Spleen (tissue), 7 donors: Measurements from ENCODE around the gene SMG6.

ENCODE experiments used
- CTCF ChIP-seq, 11 experiments: fragments of 200-600 bp in 7 of 11; fragments of 450-650 bp in 4 of 11; sonication (generic) in 4 of 11; IDR thresholded peaks in 8 of 11; conservative IDR thresholded peaks in 3 of 11; 1 replicate in 7 of 11; 2 replicates in 4 of 11; pipeline versions ENCODE4 v1.4.0 to v1.8.0; 2016 to 2021; ENCODE audit warnings: antibody characterized with exemption in 11 of 11, inconsistent platforms in 4 of 11, mild to moderate bottlenecking in 1 of 11
- POLR2A ChIP-seq, 3 donors: fragments of 450-650 bp; IDR thresholded peaks; one replicate each; pipeline ENCODE4 v1.5.1; 2017; ENCODE audit warnings: antibody characterized with exemption in 3 of 3, mild to moderate bottlenecking in 1 of 3
- POLR2AphosphoS5 ChIP-seq, 3 donors: sonication (generic); formaldehyde crosslinking; IDR thresholded peaks; one replicate each; pipeline ENCODE4 v1.5.1; 2017; ENCODE audit warnings: antibody characterized with exemption in 3 of 3
- donor health status: DM: no; HTN: no; CAD: no; lungs with moderate emphysema.
- donor health status: DM: no; HTN: no; CAD: no.
- donor health status: DM: no; HTN: no; CAD: no.

GRCh38 chr17:2191785-2192184 is 111.8 kb downstream of the SMG6 start:
- TF ChIP-seq POLR2A (IDR thresholded peaks at IDR 0.05) (no peak), CTCF (IDR thresholded peaks at IDR 0.05 in 8 of 11, conservative IDR thresholded peaks at IDR 0.05 in 3 of 11) (no peak), POLR2AphosphoS5 (IDR thresholded peaks at IDR 0.05) (no peak)
